ENCODE results near the gene ZNF574. TPM values are rescaled to one million over a fixed set of nuclear protein-coding genes. Genes with fewer than 3 reads are reported as not detected.

ZNF574 gene
- total RNA-seq, 1 experiment from 2014 or later, result 27.5 TPM

DNA sequence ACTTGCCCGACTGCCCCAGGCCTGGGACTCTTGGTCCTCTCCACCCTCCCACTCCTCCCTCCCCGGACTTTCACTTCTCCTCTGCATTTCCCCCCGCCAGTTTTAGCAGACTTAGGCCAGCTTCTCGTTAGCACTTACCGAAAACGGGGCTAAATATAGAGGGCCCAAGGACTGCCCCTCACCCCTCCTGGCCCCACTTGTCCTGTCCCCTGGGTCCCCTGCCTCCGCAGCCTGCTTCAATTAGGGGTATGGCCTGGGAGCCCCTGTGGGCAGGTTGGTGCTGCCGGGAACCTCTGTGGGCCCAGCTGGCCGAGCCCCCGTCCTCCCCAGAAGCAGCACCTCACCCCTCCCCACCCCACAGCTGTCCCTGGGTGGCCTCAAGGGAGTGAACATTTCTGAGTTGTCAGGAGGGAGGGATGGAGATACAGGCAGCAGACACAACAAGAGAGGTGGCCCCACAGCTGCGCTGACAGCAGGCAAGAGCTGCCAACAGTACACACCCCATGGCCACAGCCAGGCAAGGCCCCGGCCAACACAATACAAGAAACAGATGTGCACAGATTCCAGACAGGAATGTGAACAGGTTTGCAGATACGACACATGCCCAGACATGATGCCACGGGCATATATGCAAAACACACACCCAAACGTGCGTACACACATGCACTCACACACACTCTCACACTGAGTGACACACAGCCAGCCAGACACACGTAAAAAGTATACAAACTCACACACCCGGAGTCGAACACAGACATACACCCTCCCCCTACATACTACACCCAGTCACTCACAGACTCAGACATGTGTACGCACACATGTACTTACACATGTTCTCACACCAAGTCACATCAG lies 53.7 kb downstream of the ZNF574 start:
- Histone ChIP-seq H3K4me3 (ENCODE audit: low read depth, low read length, poor library complexity, severe bottlenecking) (no peak overlapping the region), H3K9me3 (ENCODE audit: low read depth, low read length, poor library complexity, severe bottlenecking) (no peaks in the 10 kb centered on the region), H3K27ac (ENCODE audit: low read depth, low read length, poor library complexity, severe bottlenecking) (no peak overlapping the region), H3K27me3 (replicated peaks; ENCODE audit: insufficient read depth, low read depth, low read length, poor library complexity) (no peaks in the 10 kb centered on the region), H3K4me1 (ENCODE audit: insufficient read depth, low read length, poor library complexity, severe bottlenecking) (peaks cover 8% of the 10 kb centered on the region), H3K36me3 (ENCODE audit: insufficient read depth, low read length, poor library complexity, severe bottlenecking) (no peaks in the 10 kb centered on the region)
- intact Hi-C loops (cut with micrococcal nuclease; ENCODE audit: unreplicated experiment), result no loop called here
- no peak for DNase-seq (ENCODE audit: low spot score)
- ChIA-PET CTCF (no interaction called here), POLR2A (ENCODE audit: low non-redundant PET) (no interaction called here)
- BruUV-seq (replicated peaks), result no TSS peak
- TF ChIP-seq CTCF (conservative IDR thresholded peaks at IDR 0.05; ENCODE audit: low read depth, low read length), result no peak
- no peak for TF ChIP-seq EZH2 (IDR thresholded peaks at IDR 0.05; ENCODE audit: borderline replicate concordance, low read depth, low read length, poor library complexity, severe bottlenecking)

DNA sequence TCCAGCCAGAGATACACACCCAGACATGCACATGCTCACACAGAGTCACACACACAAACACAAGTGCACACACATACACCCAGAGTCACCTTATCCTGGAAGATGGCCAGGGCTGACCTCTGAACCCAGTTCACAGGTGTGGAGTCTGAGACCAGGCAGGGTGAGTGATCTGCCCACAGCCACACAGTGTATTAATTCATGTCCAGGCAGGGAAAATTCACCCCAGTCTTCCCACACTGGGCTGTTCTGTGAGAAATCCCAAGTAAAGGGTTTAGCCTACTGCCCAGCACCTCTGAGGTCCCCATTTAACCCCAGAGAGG lies 54.2 kb downstream of the ZNF574 start:
- Histone ChIP-seq H3K4me3 (ENCODE audit: low read depth, low read length, poor library complexity, severe bottlenecking) (no peak overlapping the region), H3K4me1 (ENCODE audit: insufficient read depth, low read length, poor library complexity, severe bottlenecking) (peaks cover 8% of the 10 kb centered on the region), H3K27me3 (replicated peaks; ENCODE audit: insufficient read depth, low read depth, low read length, poor library complexity) (no peaks in the 10 kb centered on the region), H3K27ac (ENCODE audit: low read depth, low read length, poor library complexity, severe bottlenecking) (no peak overlapping the region), H3K36me3 (ENCODE audit: insufficient read depth, low read length, poor library complexity, severe bottlenecking) (no peaks in the 10 kb centered on the region), H3K9me3 (ENCODE audit: low read depth, low read length, poor library complexity, severe bottlenecking) (no peaks in the 10 kb centered on the region)
- TF ChIP-seq CTCF (conservative IDR thresholded peaks at IDR 0.05; ENCODE audit: low read depth, low read length) (no peak), EZH2 (IDR thresholded peaks at IDR 0.05; ENCODE audit: borderline replicate concordance, low read depth, low read length, poor library complexity, severe bottlenecking) (no peak)
- ChIA-PET POLR2A (ENCODE audit: low non-redundant PET) (no interaction called here), CTCF (no interaction called here)
- no TSS peak for BruUV-seq (replicated peaks)
- intact Hi-C loops (cut with micrococcal nuclease; ENCODE audit: unreplicated experiment), result no loop called here
- DNase-seq (ENCODE audit: low spot score), result no peak

Other genes starting within 250 kb of the ZNF574 start
- not detected in 2 replicates for gene LYPD4, start 231.5 kb upstream of the ZNF574 start, total RNA-seq (2021)
- not detected in 2 replicates for gene DMRTC2, start 231.1 kb upstream of the ZNF574 start, total RNA-seq (2021)
- 2,479 and 2,559 TPM in 2 replicates for gene RPS19, start 215.9 kb upstream of the ZNF574 start, total RNA-seq (2021)
- gene CD79A, start 198.9 kb upstream of the ZNF574 start, total RNA-seq (2021), result 14.4 and 17.8 TPM in 2 replicates
- gene ARHGEF1, start 193.0 kb upstream of the ZNF574 start, total RNA-seq (2021), result 159 and 164 TPM in 2 replicates
- 0.95 and 1.2 TPM in 2 replicates for gene ERFL, start 147.7 kb upstream of the ZNF574 start, total RNA-seq (2021)
- gene RABAC1, start 116.8 kb upstream of the ZNF574 start, total RNA-seq (2021), result 114 and 124 TPM in 2 replicates
- gene ATP1A3, start 81.9 kb upstream of the ZNF574 start, total RNA-seq (2021), result 8.5 and 9.0 TPM in 2 replicates
- gene GRIK5, start 6.0 kb upstream of the ZNF574 start, total RNA-seq (2021), result 21.2 and 24.0 TPM in 2 replicates
- 2.2 and 2.5 TPM in 2 replicates for gene POU2F2, start 56.3 kb downstream of the ZNF574 start, total RNA-seq (2021)
- 32.1 and 35.2 TPM in 2 replicates for gene DEDD2, start 141.5 kb downstream of the ZNF574 start, total RNA-seq (2021)
- gene ZNF526, start 144.1 kb downstream of the ZNF574 start, total RNA-seq (2021), result 17.4 and 21.3 TPM in 2 replicates
- 67.8 and 70.1 TPM in 2 replicates for gene GSK3A, start 166.4 kb downstream of the ZNF574 start, total RNA-seq (2021)
- gene ERF, start 179.0 kb downstream of the ZNF574 start, total RNA-seq (2021), result 149 and 164 TPM in 2 replicates
- gene CIC, start 193.1 kb downstream of the ZNF574 start, total RNA-seq (2021), result 75.8 and 80.3 TPM in 2 replicates
- gene PRR19, start 226.0 kb downstream of the ZNF574 start, total RNA-seq (2021), result 2.5 and 3.6 TPM in 2 replicates
- gene PAFAH1B3, start 226.5 kb downstream of the ZNF574 start, total RNA-seq (2021), result 151 and 166 TPM in 2 replicates
- gene TMEM145, start 237.1 kb downstream of the ZNF574 start, total RNA-seq (2021), result 4.9 and 5.7 TPM in 2 replicates
- 28.5 and 33.6 TPM in 2 replicates for gene MEGF8, start 249.5 kb downstream of the ZNF574 start, total RNA-seq (2021)